NCI-H82 treated with DMSO at 0.1 percent for 48 hours (cell line): ENCODE measurements around the gene RAD23B.

Source experiments
- DNase-seq: peaks from one replicate; lab custom pipeline; 2025; ENCODE audit not compliant: unreplicated experiment; lab: John Stamatoyannopoulos, UW

The RAD23B gene

DNA sequence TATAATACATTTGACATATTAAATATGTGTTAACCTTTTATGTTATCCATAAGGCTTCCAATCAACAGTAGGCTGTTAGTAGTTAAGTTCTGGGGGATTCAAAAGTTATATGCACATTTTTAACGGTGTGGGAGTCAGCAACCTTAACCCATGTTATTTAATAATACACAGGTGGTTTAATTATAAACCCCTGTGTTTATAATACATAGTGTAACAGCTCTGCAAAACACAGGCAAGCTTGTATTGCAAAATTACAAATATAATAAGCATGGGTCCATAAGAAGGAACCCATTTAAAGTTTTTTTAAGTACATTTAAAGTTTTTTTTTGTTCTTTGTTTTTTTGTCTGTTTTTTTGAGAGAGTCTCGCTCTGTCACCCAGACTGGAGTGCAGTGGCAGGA lies 14.5 kb upstream of the RAD23B start:
- DNase-seq = no peak

DNA sequence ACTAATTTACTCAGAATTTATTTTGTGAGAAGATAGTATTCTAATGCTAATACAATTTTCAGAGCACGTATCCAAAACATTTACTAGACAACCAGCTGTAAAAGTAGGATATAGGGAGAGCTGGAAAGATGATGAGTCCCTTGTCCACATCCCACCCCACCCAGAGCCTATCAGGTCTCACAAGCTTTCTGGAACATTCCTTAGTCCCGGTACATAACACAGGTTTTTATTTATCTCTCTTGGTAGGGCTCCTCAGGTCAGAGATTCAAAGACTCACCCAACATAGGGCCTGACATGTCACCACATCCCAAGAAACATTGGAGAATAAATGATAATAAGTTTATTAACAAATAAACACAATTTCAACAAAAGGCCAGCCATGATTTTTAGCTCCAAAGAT lies 13.8 kb upstream of the RAD23B start:
- no peak for DNase-seq

- DNase-seq = no peak
Observed at GRCh38 chr9:107269681-107270080, 13.4 kb upstream of the RAD23B start.

GRCh38 chr9:107270082-107270481 lies 13.0 kb upstream of the RAD23B start:
- DNase-seq = no peak

DNA sequence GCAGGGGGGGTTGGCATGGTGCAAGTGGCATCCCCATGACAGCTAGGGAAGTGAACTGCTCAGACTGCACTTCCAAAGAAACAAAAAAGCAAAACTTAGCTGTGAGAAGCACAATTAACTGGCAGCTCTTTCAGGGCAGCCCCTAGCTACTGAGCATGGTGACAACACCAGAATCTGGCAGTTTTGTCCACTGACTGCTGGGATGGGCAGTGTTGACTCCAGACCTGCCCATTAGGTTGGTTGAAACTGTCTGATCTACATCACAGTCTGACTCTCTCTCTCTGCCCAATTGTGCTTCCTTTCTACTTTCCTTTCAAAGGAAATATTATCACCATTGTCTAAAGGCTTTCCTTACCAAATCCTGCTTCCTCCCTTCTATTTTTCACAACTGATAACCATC lies 12.5 kb upstream of the RAD23B start:
- no peak for DNase-seq

GRCh38 chr9:107273634-107274033 lies 9.4 kb upstream of the RAD23B start:
- no peak for DNase-seq

DNA sequence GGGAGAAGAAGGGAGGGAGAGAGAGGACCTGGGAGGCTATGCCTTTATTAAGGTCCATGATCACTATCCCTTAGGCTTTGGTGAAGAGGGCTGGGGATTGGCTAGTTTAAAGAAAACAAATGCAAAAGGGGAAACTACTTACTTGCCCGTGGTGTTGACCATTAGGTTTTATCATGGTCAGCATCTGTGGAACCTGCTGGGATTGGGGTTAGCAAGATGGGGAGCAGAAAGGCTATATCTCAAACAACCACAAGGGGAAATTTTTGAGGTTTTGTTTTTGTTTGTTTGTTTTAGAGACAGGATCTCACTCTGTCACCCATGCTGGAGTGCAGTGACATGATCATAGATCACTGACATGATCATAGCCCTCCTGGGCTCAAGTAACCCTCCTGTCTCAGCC lies 9.0 kb upstream of the RAD23B start:
- no peak for DNase-seq

GRCh38 chr9:107274953-107275422 lies 8.1 kb upstream of the RAD23B start:
- no peak for DNase-seq

- no peak for DNase-seq
Observed at GRCh38 chr9:107275530-107275929, 7.5 kb upstream of the RAD23B start.

- DNase-seq = no peak
Observed at GRCh38 chr9:107276966-107277710, 5.9 kb upstream of the RAD23B start.

- no peak for DNase-seq
Observed at GRCh38 chr9:107277801-107278200, 5.3 kb upstream of the RAD23B start.

- DNase-seq = no peak
Observed at GRCh38 chr9:107279086-107279485, 4.0 kb upstream of the RAD23B start.

- DNase-seq = no peak
Observed at GRCh38 chr9:107280543-107280942, 2.5 kb upstream of the RAD23B start.

DNA sequence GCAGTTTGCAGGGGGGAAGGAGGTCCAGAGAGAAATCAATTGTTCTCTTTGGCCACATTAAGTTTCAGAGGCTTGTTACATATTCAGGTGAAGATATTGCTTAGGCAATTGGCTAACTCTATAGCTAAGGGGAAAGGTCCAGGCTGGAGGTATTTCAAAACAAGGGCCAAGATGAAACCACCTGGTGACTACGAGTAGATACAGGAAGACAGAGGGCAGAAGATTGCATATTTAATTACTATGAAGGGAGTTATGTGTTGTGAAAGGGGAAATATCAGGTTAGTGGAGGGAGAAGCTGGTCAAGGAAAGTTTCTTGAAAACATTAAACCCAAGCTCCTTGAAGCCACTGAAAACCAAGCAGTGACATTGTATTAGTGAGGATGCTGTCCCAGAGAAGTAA lies 1.9 kb upstream of the RAD23B start:
- DNase-seq = no peak

DNA sequence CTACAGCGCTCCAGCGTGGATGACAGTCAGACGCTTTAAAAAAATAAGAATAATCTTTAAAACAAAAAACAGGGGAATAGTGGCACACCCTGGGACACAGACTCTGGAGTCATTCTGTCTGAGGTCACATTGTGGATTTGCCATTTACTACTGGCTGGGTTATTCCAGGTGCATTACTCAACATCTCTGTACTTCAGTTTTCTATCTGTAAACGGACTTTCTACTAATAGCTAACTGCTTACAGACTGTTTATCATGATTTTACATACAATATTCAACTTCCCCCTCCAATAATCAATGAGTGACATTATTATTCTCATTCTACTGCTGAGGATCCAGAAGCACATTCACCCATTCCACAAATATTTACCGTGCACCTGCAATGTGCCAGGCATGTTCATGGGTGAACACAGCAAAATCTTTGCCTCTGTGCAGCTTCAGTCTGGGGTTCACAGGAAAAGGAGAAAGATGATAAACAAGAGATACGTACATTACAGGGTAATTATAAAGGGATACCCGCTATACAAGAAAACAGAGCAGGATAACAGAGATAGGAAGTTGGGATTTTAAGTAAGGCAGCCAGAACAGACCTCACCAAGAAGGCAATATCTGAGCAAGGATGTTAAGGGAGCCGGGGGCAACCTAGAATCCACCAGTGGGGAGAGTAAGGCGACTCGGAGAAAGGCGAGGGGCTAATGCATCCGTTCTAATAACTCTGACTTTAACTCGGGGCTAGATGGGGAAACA lies 984 bp upstream of the RAD23B start:
- no peak for DNase-seq

DNA sequence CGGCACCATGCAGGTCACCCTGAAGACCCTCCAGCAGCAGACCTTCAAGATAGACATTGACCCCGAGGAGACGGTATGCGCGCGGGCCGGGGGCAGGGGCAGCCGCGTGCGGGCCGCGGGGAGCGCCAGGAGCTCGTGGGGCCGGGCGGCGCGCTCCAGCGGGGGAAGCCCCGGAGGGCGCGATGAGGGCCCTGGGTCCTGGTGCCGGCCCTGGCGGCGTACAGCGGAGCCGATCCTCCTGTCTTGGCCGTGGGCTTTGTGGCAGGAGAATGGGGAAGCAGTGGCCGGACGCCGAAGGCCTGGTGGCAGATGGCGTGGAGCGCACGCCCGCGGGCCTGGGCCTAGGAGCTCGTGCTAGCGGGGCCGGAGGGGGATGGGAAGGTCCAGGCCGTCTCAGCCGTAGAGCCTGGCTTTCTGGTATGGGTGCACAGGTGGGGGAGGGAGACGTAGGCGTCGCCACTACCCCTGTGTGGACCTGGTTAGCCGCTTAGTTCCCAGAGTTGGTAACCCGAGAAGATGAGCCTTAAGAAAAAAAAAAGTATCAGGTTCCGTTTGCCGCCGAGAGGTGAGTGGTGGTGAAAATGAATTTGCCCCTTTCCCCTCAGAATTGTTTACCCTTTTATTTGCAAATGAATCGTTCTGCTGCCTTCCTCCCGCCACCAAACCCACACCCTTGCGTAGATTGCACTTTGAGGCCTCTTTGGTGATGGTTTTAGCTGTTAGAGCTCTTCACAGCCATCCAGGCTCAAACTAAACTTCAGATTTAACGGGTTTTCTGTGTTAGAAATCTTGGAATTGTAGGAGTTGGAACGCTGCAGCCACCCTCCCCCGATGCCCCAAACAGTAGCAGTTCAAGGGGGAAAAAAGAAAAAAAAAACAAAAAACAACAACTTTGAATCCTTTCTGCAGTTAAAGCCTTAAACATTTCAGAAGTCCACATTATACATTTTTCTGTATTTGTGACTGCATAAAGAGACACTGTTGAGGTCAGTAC lies 841 bp downstream of the RAD23B start:
- peak; percentile 61 for DNase-seq

GRCh38 chr9:107284636-107285035 lies 1.6 kb downstream of the RAD23B start:
- DNase-seq = no peak

DNA sequence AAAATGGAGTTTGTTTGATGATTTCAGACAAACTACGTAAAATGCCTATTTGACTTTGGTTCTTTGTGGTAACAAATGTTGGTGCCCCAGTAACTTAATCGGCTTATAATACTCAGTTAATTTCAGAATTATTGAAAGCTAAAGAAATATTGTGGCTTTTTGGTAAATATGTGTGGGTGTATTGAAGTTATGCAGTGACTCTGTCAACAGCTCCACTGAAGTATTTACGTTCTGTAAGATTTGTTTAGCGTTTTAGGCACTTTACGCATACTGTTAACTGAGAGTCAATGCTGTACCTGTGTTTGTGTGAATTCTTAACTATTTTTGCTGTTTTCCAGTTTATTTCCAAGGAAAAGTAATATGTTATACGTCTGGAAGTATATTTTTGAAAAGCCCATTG lies 2.2 kb downstream of the RAD23B start:
- no peak for DNase-seq

DNA sequence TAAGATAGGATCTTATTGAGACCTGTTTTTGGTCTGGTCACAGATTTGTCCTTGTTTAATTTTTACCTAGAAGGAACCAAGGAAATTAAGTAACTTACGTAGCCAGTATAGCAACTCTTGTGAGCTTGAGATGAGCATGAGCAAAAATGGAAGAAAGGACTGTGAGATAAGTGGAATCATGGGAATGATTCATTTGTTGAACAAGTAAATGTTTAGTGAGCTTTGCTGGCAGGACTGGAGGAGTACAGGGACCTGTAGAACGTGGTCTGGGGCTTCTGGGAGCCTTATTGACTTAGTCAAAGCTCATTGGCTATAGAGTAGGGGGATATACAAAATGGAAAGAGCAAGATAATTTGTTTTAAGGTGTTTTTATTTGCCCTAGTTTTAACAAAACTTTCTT lies 3.0 kb downstream of the RAD23B start:
- DNase-seq = no peak

DNA sequence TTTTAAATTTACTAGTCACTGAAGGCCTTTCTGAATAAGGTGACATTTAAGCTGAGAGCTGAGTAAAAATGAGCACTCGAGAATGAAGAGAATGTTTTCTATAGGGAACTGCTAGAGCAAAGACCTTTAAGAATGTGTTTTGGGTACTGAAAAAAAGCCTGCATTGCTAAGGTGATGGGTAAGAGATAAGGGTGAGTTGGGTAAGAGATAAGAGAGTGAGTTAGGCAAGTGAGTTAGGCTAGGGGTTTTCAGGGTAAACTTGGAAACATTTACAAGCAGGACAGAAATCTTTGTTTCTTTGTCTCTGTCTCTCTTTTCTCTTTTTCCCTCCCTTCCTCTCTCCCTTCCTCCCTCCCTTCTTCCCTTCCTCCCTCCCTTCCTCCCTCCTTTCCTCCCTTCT lies 5.6 kb downstream of the RAD23B start:
- no peak for DNase-seq

GRCh38 chr9:107290619-107291018 lies 7.5 kb downstream of the RAD23B start:
- DNase-seq = no peak
